HAP-1 (cell line): Measurements from ENCODE around the gene SMYD5.
A peak's percentile ranks its signal among the peaks of the same experiment; 100 is the strongest.
"Not testable (repeated sequence)": the region's sequence is repeated elsewhere in the genome, so short reads cannot be mapped to it uniquely, and the experiment has no call there.

Experiments used
- DNase-seq, 2 experiments: peaks; one replicate each; pipeline ENCODE4 v3.0.0-alpha.2; 2016 to 2020; ENCODE audit warnings: low spot score in 2 of 2
- H3K27me3 ChIP-seq: fragments of 250-450 bp; sonication (Bioruptor Pico); 2 replicates; pipeline ENCODE4 v1.5.1; 2020; ENCODE audit warnings: low read depth, mild to moderate bottlenecking, moderate library complexity
- H3K36me3 ChIP-seq: fragments of 250-450 bp; sonication (Bioruptor Pico); replicated peaks from 2 replicates; pipeline ENCODE4 v1.5.1; 2020; ENCODE audit warnings: mild to moderate bottlenecking
- H3K4me1 ChIP-seq: fragments of 250-450 bp; sonication (Bioruptor Pico); 2 replicates; pipeline ENCODE4 v1.5.1; 2020; ENCODE audit warnings: mild to moderate bottlenecking
- H3K4me3 ChIP-seq: fragments of 250-450 bp; sonication (Bioruptor Pico); 2 replicates; pipeline ENCODE4 v1.5.1; 2020; ENCODE audit warnings: mild to moderate bottlenecking, moderate library complexity
- H3K9me3 ChIP-seq: fragments of 250-450 bp; sonication (Bioruptor Pico); 2 replicates; pipeline ENCODE4 v1.5.1; 2020; ENCODE audit warnings: mild to moderate bottlenecking, moderate library complexity
- in situ Hi-C: fragments of 300-500 bp; cut with MboI; formaldehyde crosslinking; loops from 3 replicates; pipeline ENCODE4 v1.14.3; 2020; ENCODE audit warnings: low sequenced_read_pairs, inconsistent platforms, mixed read lengths

Gene SMYD5

GRCh38 chr2:73177645-73178255 is 36.3 kb upstream of the SMYD5 start:
- DNase-seq: no peak
- in situ Hi-C loops: no loop called here
- Histone ChIP-seq H3K4me3 (peak overlapping the region; percentile 29), H3K9me3 (no peaks in the 10 kb centered on the region), H3K27me3 (peaks cover 16% of the 10 kb centered on the region), H3K4me1 (peaks cover 9% of the 10 kb centered on the region), H3K36me3 (no peaks in the 10 kb centered on the region)

DNA sequence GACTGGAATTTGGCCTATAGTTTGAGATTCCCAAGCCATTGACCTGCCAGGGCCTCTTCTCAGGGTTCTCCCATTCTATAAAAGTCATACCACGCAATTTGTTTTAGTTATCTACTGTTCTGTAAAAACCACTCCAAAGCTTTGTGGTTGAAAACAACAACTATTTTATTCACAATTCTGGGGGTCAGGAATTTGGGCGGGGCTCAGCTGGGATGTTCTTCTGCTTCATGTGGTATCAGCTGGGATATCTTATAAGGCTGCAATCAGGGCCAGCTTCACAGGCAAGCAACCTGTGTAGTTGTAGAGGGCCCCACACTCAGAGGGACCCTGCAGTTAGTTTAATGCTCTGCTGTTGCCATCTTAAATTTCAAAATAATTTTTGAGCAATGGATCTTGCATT is 28.1 kb upstream of the SMYD5 start:
- H3K4me3 ChIP-seq: no peak overlapping the region
- no peaks in the 10 kb centered on the region for H3K9me3 ChIP-seq
- no peak for DNase-seq
- no peaks in the 10 kb centered on the region for H3K36me3 ChIP-seq
- in situ Hi-C loops: no loop called here
- H3K4me1 ChIP-seq: no peaks in the 10 kb centered on the region
- H3K27me3 ChIP-seq: peaks cover 3% of the 10 kb centered on the region

DNA sequence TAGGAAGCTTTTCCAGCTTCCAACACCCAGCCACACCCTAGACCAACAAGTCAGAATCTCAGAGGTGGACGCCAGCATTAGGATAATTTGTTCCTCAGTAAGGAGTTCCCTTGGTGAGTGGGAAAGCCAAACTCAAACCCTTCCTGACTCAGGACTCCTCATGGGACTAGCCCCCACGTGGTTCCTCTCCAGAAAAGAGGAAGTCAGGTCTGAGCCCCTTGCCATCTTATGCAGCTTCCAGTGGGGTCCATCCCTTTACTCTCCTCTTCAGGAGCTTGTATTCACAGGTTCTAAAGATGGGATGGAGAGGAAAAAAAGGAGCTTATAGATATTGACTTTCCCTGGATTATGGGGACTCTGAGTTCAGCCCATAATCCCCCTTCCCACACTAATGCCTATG is 26.5 kb upstream of the SMYD5 start:
- no peaks in the 10 kb centered on the region for H3K36me3 ChIP-seq
- no peaks in the 10 kb centered on the region for H3K4me1 ChIP-seq
- peaks cover 3% of the 10 kb centered on the region; the same call in 1 of the 2 replicates for H3K27me3 ChIP-seq
- H3K4me3 ChIP-seq: no peak overlapping the region
- no peaks in the 10 kb centered on the region for H3K9me3 ChIP-seq
- in situ Hi-C loops: no loop called here
- DNase-seq: no peak

DNA sequence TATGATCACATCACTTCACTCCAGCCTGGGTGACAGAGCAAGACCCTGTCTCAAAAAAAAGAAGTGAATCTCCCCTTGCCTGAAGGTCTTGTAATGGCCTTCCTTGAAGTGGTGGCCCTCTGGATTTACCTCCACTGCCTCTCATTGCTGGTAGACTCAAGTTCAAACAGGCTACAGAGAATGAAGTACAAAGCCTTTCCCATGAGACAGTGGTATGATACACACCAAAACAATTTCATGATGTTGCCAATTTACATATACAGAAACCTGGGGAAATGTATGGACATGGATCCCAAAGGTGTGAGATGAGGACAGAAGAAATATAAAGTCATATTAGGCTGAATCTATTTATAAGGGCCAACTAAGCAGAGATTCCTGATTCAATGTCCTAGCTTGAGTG is 16.5 kb upstream of the SMYD5 start:
- no peak for DNase-seq
- H3K9me3 ChIP-seq: peaks cover 4% of the 10 kb centered on the region; the same call in 1 of the 2 replicates
- no peaks in the 10 kb centered on the region for H3K36me3 ChIP-seq
- H3K4me3 ChIP-seq: no peak overlapping the region
- H3K4me1 ChIP-seq: no peaks in the 10 kb centered on the region
- in situ Hi-C loops: no loop called here
- H3K27me3 ChIP-seq: no peaks in the 10 kb centered on the region

DNA sequence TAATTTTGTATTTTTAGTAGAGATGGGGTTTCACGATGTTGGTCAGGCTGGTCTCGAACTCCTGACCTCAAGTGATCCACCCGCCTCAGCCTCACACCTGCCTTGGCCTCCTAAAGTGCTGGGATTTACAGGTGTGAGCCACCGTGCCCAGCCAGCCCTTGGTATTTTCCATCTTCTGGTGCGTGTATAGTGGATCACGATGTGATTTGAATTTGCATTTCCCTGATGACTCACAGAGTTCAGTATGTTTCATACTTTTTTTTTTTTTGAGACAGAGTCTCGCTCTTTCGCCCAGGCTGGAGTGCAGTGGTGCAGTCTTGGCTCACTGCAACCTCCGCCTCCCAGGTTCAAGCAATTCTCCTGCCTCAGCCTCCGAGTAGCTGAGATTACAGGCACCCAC is 13.8 kb upstream of the SMYD5 start:
- H3K4me3 ChIP-seq, DNase-seq, in situ Hi-C loops, H3K9me3 ChIP-seq, H3K4me1 ChIP-seq, H3K27me3 ChIP-seq, H3K36me3 ChIP-seq: not testable (repeated sequence)

DNA sequence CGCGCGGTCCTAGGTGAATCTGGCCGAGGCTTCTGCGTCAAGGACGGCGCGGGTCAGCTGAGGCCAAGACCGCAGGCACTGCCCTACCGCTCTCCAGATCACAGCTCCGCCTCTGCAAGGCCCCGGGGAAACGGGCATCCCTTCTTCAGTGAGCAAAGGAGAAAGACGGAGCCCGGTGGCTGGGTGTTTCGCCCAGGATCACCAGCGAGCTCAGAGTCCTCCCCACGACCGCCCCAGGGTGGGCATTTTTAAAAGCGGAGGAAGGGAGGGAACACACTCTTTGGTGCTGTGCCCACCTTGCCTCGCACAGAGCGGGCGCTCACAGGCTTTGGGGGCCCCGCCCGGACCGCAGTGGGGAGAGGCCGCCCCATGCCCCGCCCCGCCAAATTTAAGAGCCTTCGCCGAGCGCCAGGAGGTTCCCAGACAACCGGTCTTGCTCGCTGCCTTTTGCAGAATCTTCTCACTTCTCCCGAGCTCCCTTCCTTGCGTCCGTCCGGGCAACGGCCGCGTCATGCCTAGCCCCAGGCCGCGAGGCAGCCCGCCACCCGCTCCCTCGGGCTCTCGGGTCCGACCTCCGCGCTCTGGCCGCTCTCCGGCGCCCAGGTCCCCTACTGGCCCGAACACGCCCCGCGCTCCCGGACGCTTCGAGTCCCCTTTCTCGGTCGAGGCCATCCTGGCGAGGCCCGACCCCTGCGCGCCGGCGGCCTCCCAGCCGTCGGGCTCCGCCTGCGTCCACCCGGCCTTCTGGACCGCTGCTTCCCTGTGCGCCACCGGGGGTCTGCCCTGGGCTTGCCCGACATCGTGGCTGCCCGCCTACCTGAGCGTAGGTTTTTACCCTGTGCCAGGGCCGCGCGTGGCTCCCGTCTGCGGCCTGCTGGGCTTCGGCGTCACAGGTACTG is 11.6 kb upstream of the SMYD5 start, which contains the start of gene NOTO:
Gene NOTO, plus strand, starts transcription at position 419 of the 899 bp plus-strand sequence. Its CDS starts 93 bp downstream, at position 512.
- no peaks in the 10 kb centered on the region for H3K36me3 ChIP-seq
- H3K4me3 ChIP-seq: no peak within 1 kb of the TSS
- in situ Hi-C loops: no loop called here
- H3K4me1 ChIP-seq: no peaks in the 10 kb centered on the region
- DNase-seq: no peak
- peaks cover 4% of the 10 kb centered on the region; the same call in 1 of the 2 replicates for H3K9me3 ChIP-seq
- H3K27me3 ChIP-seq: no peaks in the 10 kb centered on the region

GRCh38 chr2:73203055-73203681 is 10.9 kb upstream of the SMYD5 start:
- no peak for DNase-seq
- Histone ChIP-seq H3K27me3 (no peaks in the 10 kb centered on the region), H3K4me3 (no peak overlapping the region), H3K36me3 (no peaks in the 10 kb centered on the region), H3K9me3 (peaks cover 4% of the 10 kb centered on the region; the same call in 1 of the 2 replicates), H3K4me1 (no peaks in the 10 kb centered on the region)
- in situ Hi-C loops: no loop called here

DNA sequence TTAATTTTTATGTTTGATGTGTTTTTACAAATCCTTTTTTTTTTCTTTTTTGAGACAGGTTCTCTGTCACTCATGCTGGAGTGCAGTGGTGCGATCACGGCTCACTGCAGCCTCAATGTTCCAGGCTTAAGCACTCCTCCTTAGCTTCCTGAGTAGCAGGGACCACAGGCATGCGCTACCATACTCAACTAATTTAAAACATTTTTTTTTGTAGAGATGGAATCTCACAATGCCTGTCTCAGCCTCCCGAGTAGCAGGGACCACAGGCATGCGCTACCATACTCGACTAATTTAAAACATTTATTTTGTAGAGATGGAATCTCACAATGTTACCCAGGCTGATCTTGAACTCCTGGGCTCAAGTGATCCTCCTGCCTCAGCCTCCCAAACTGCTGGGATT is 8.4 kb upstream of the SMYD5 start:
- H3K27me3 ChIP-seq: no peaks in the 10 kb centered on the region
- no peak overlapping the region for H3K4me3 ChIP-seq
- DNase-seq: no peak
- no peaks in the 10 kb centered on the region for H3K36me3 ChIP-seq
- in situ Hi-C loops: no loop called here
- H3K9me3 ChIP-seq: no peaks in the 10 kb centered on the region
- H3K4me1 ChIP-seq: no peaks in the 10 kb centered on the region

GRCh38 chr2:73208258-73208657 is 5.8 kb upstream of the SMYD5 start:
- DNase-seq: no peak
- H3K4me1 ChIP-seq: peaks cover 8% of the 10 kb centered on the region
- H3K27me3 ChIP-seq: no peaks in the 10 kb centered on the region
- H3K9me3 ChIP-seq: no peaks in the 10 kb centered on the region
- H3K4me3 ChIP-seq: no peak overlapping the region
- in situ Hi-C loops: no loop called here
- H3K36me3 ChIP-seq: no peaks in the 10 kb centered on the region

DNA sequence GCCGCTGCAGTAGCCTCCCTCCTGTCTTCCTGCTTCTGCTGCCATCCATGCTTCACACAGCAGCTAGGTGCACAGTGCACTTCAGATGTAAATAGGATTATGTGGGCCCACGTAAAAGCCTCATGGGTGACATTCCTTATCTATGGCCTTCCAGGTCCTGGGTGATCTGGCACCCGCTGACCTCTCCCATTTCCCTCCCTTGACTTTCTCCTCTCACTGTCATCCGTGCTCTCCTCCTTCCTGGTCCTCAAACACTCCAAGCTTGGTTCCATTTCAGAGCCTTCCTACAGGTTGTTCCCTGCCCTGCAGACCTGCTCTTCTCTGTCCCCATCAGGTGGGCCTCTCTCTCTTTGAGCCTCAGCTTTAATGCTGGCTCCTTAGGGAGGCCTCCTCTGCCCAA is 4.0 kb upstream of the SMYD5 start:
- peaks cover 15% of the 10 kb centered on the region for H3K4me1 ChIP-seq
- H3K36me3 ChIP-seq: no peaks in the 10 kb centered on the region
- in situ Hi-C loops: no loop called here
- no peaks in the 10 kb centered on the region for H3K9me3 ChIP-seq
- no peak overlapping the region for H3K4me3 ChIP-seq
- DNase-seq: no peak
- no peaks in the 10 kb centered on the region for H3K27me3 ChIP-seq

GRCh38 chr2:73210696-73211095 is 3.3 kb upstream of the SMYD5 start:
- H3K4me3 ChIP-seq: no peak overlapping the region
- in situ Hi-C loops: no loop called here
- H3K36me3 ChIP-seq: no peaks in the 10 kb centered on the region
- peaks cover 16% of the 10 kb centered on the region for H3K4me1 ChIP-seq
- DNase-seq: no peak
- H3K9me3 ChIP-seq: no peaks in the 10 kb centered on the region
- no peaks in the 10 kb centered on the region for H3K27me3 ChIP-seq

- in situ Hi-C loops: no loop called here
- no peaks in the 10 kb centered on the region for H3K36me3 ChIP-seq
- H3K4me3 ChIP-seq: no peak overlapping the region
- H3K4me1 ChIP-seq: peaks cover 16% of the 10 kb centered on the region
- DNase-seq: no peak
- no peaks in the 10 kb centered on the region for H3K9me3 ChIP-seq
- H3K27me3 ChIP-seq: no peaks in the 10 kb centered on the region
Measured at GRCh38 chr2:73212098-73212447, 2.0 kb upstream of the SMYD5 start.

GRCh38 chr2:73212448-73213176 is 1.4 kb upstream of the SMYD5 start:
- peak; percentile 69 to 85 for DNase-seq
- no peak overlapping the region for H3K4me3 ChIP-seq
- in situ Hi-C loops: no loop called here
- H3K4me1 ChIP-seq: peaks cover 16% of the 10 kb centered on the region
- H3K27me3 ChIP-seq: no peaks in the 10 kb centered on the region
- no peaks in the 10 kb centered on the region for H3K36me3 ChIP-seq
- no peaks in the 10 kb centered on the region for H3K9me3 ChIP-seq
